HepG2 (cell line): ENCODE measurements around the gene NFKB2. TPM values are rescaled to one million over a fixed set of nuclear protein-coding genes. Genes with fewer than 3 reads are reported as not detected.
A peak's percentile ranks its signal among the peaks of the same experiment; 100 is the strongest.

Experiments
- ATF1 ChIP-seq: IDR thresholded peaks from 2 replicates; pipeline ENCODE4 v1.6.1; 2016; ENCODE audit warnings: mild to moderate bottlenecking, control low read depth
- BATF2 ChIP-seq: sonication (generic); formaldehyde crosslinking; IDR thresholded peaks from 2 replicates; pipeline ENCODE4 v1.8.0; 2022; ENCODE audit warnings: mild to moderate bottlenecking, missing genetic modification reagents, moderate library complexity
- CHCHD3 ChIP-seq: sonication (generic); formaldehyde crosslinking; IDR thresholded peaks from 2 replicates; pipeline ENCODE4 v1.8.0; 2022; ENCODE audit warnings: mild to moderate bottlenecking, missing genetic modification reagents, moderate library complexity
- DBP ChIP-seq: sonication (generic); formaldehyde crosslinking; IDR thresholded peaks from 2 replicates; pipeline ENCODE4 v1.4.0; 2020; ENCODE audit warnings: missing genetic modification reagents; ENCODE audit errors: not compliant biosample characterization
- MLXIP ChIP-seq: sonication (generic); formaldehyde crosslinking; IDR thresholded peaks from 2 replicates; pipeline ENCODE4 v1.9.0; 2021; ENCODE audit warnings: missing genetic modification reagents, borderline replicate concordance
- MXD1 ChIP-seq: sonication (generic); formaldehyde crosslinking; IDR thresholded peaks from 2 replicates; pipeline ENCODE4 v1.4.0; 2020; ENCODE audit warnings: mild to moderate bottlenecking, missing genetic modification reagents
- NONO ChIP-seq, 2 experiments: fragments of 450-650 bp in 1 of 2; sonication (generic) in 1 of 2; formaldehyde crosslinking in 1 of 2; IDR thresholded peaks in 1 of 2; conservative IDR thresholded peaks in 1 of 2; 2 replicates each; pipeline versions ENCODE4 v1.6.1 to v1.8.0; 2017 to 2022; ENCODE audit warnings: mild to moderate bottlenecking in 1 of 2, missing genetic modification reagents in 1 of 2, moderate library complexity in 1 of 2
- SCMH1 ChIP-seq: sonication (generic); formaldehyde crosslinking; IDR thresholded peaks from 2 replicates; pipeline ENCODE4 v1.9.0; 2021; ENCODE audit warnings: missing genetic modification reagents, mild to moderate bottlenecking, borderline replicate concordance
- SNAPC4 ChIP-seq: sonication (generic); formaldehyde crosslinking; IDR thresholded peaks from 2 replicates; pipeline ENCODE4 v1.4.0; 2020; ENCODE audit warnings: mild to moderate bottlenecking, missing genetic modification reagents
- TBX2 ChIP-seq: sonication (generic); formaldehyde crosslinking; IDR thresholded peaks from 2 replicates; pipeline ENCODE4 v1.5.0; 2020; ENCODE audit warnings: missing genetic modification reagents, mild to moderate bottlenecking, borderline replicate concordance
- UBTF ChIP-seq: sonication (generic); formaldehyde crosslinking; IDR thresholded peaks from 2 replicates; pipeline ENCODE4 v1.4.0; 2020; ENCODE audit warnings: mild to moderate bottlenecking, missing genetic modification reagents
- ZBTB1 ChIP-seq: sonication (generic); formaldehyde crosslinking; IDR thresholded peaks from 2 replicates; pipeline ENCODE4 v1.4.0; 2020; ENCODE audit warnings: missing genetic modification reagents, borderline replicate concordance
- ZNF784 ChIP-seq: sonication (generic); formaldehyde crosslinking; IDR thresholded peaks from 2 replicates; pipeline ENCODE4 v1.5.1; 2020; ENCODE audit warnings: missing genetic modification reagents, mild to moderate bottlenecking, borderline replicate concordance
- polyA plus RNA-seq, 8 experiments: library from polyadenylated mRNA; depleted of rRNA in 3 of 8; stranded (reverse) in 7 of 8; unstranded in 1 of 8; fragments of >200 nt; fragmentation: Illumina TruSeq in 4 of 8; extraction: Trizol in 4 of 8; gene quantifications; 2 replicates each; pipeline versions ENCODE4 v1.2.1 to v1.2.3, GENCODE V29; 2011 to 2016; ENCODE audit warnings: low read depth in 4 of 8, missing spikeins in 1 of 8, mixed read lengths in 1 of 8; ENCODE audit not compliant: insufficient read depth in 1 of 8
- total RNA-seq, 5 experiments: library from RNA; depleted of rRNA; stranded (reverse); fragments of >200 nt; fragmentation: Illumina TruSeq; extraction: Trizol; gene quantifications; 2 replicates each; pipeline ENCODE4 v1.2.3, GENCODE V29; 2016; ENCODE audit warnings: low read depth in 1 of 5

The NFKB2 gene
- total and polyA plus RNA-seq, 2 of the 13 experiments (the other 11 are each of a cell fraction or from before 2014, with no cell fraction given), result 7.7 to 12.5 TPM

GRCh38 chr10:102399217-102400021 lies 3.9 kb downstream of the NFKB2 start (continued):
- TF ChIP-seq BATF2 (CRISPR knock-in tag) (peak; percentile 71; the same call in 1 of the 2 replicates), SCMH1 (CRISPR knock-in tag) (no peak), SNAPC4 (no peak), MLXIP (no peak), NONO (IDR thresholded peaks at IDR 0.05) (no peak), NONO (CRISPR knock-in tag; conservative IDR thresholded peaks at IDR 0.05) (peak; percentile 99), ZBTB1 (CRISPR knock-in tag) (no peak), ZNF784 (0 out of 2 replicates have a peak, but pooled peaks have one; percentile 73), UBTF (CRISPR knock-in tag) (peak; percentile 91), DBP (no peak), ATF1 (CRISPR knock-in tag) (no peak), TBX2 (CRISPR knock-in tag) (peak; percentile 89), MXD1 (CRISPR knock-in tag) (peak; percentile 89), CHCHD3 (CRISPR knock-in tag) (no peak)
